ENCODE results near the gene KDM4C.

Gene KDM4C

GRCh38 chr9:6905850-6906375 is 148.1 kb downstream of the KDM4C start:
- no peak for DNase-seq (ENCODE audit: low spot score)
- TF ChIP-seq CTCF (IDR thresholded peaks at IDR 0.05; ENCODE audit: extremely low read depth, missing control alignments), result no peak

GRCh38 chr9:6907772-6908381 is 150.1 kb downstream of the KDM4C start:
- TF ChIP-seq CTCF (IDR thresholded peaks at IDR 0.05; ENCODE audit: extremely low read depth, missing control alignments), result peak; percentile 18
- no peak for DNase-seq (ENCODE audit: low spot score)

- DNase-seq (ENCODE audit: low spot score), result no peak
- TF ChIP-seq CTCF (IDR thresholded peaks at IDR 0.05; ENCODE audit: extremely low read depth, missing control alignments), result no peak
Observed at GRCh38 chr9:6909181-6909580, 151.4 kb downstream of the KDM4C start.

GRCh38 chr9:6910032-6910431 is 152.3 kb downstream of the KDM4C start:
- no peak for DNase-seq (ENCODE audit: low spot score)
- no peak for TF ChIP-seq CTCF (IDR thresholded peaks at IDR 0.05; ENCODE audit: extremely low read depth, missing control alignments)

- no peak for TF ChIP-seq CTCF (IDR thresholded peaks at IDR 0.05; ENCODE audit: extremely low read depth, missing control alignments)
- DNase-seq (ENCODE audit: low spot score), result no peak
Observed at GRCh38 chr9:6910497-6910896, 152.7 kb downstream of the KDM4C start.

- TF ChIP-seq CTCF (IDR thresholded peaks at IDR 0.05; ENCODE audit: extremely low read depth, missing control alignments), result no peak
- DNase-seq (ENCODE audit: low spot score), result no peak
Observed at GRCh38 chr9:6911901-6912638, 154.3 kb downstream of the KDM4C start.

GRCh38 chr9:6915635-6916034 is 157.9 kb downstream of the KDM4C start:
- DNase-seq (ENCODE audit: low spot score), result no peak
- no peak for TF ChIP-seq CTCF (IDR thresholded peaks at IDR 0.05; ENCODE audit: extremely low read depth, missing control alignments)

Data from GM20000 (cell line).